GM18505 (cell line): ENCODE data around the gene SYNC.
"Not testable (repeated sequence)": the region's sequence is repeated elsewhere in the genome, so short reads cannot be mapped to it uniquely, and the experiment has no call there.

Experiments
- ATAC-seq: cut with Tn5 transposase; IDR thresholded peaks from one replicate; pipeline ENCODE4 v1.9.1; 2021; ENCODE audit not compliant: unreplicated experiment
- POLR2A ChIP-seq: IDR thresholded peaks from 4 replicates; pipeline ENCODE4 v1.6.1; 2011; ENCODE audit warnings: borderline replicate concordance; ENCODE audit not compliant: insufficient read depth, insufficient read length; ENCODE audit errors: extremely low read depth

SYNC gene

DNA sequence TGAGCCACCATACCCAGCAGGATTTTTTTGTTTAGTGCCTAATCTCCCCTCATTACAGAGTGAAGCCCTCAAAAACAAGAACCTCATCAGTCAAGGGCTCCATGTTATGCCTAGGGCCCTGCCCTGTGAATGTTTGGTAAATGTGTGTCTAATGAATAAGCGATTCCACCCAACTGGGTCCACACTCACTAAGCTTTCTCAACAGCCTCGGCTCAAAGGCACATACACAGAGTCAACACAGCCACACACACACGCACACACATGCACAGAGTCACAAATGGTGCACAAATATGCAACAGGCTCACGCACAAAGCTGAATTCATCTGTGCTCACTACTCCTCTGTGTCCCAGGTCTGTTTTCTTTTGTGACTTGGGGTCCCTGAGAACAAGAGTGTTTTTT is 11.7 kb upstream of the SYNC start:
- no peak for ATAC-seq
- TF ChIP-seq POLR2A: no peak

DNA sequence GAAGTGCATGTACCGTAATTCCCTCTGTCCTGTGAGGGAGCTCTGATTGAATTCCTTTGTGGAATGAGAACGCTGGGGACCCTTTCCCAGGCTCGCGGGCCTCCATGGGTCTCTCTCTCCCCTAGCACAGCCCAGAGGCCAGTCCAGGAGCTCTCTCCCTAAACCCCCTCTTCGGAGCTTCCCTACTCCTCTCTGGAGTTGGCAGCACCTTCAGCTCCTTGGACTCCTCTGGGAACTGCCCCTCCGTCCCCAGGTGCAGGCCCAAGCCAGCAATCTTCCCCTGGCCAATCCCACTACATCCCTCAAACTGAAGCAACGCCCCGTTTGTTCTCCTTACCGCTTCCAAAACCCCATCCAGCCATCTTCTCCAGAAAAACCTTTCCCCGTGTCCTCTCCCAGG is 10.5 kb upstream of the SYNC start:
- no peak for ATAC-seq
- TF ChIP-seq POLR2A: no peak

DNA sequence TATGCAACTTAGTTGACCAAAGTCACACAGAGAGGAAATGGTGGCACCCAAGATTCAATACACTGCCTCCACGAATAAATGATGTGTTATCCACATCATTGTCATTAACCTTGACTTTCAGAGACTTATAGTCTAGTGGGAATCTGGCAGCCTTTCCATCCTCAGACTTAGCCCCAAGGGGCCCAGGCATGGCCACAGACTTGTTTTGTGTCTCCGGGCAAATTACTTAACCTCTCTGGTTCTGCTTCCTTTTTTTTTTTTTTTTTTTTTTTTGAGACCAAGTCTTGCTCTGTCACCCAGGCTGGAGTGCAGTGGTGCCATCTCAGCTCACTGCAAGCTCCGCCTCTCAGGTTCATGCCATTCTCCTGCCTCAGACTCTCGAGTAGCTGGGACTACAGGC is 8.7 kb upstream of the SYNC start:
- ATAC-seq: not testable (repeated sequence)

DNA sequence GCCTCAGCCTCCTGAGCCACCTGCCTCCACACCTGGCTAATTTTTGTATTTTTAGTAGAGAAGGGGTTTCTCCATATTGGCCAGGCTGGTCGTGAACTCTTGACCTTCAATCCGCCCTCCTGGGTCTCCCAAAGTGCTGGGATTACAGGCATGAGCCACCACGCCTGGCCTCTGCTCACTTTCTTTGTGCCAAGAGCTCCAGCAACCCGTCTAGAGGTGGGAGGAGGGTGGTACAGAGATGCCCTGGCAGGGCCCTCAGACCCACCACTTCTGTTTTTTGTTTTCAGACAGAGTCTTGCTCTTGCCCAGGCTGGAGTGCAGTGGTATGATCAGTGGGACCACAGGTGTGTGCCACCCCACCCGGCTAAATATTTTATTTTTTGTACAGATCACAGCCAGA is 6.9 kb upstream of the SYNC start:
- TF ChIP-seq POLR2A: no peak
- ATAC-seq: no peak

DNA sequence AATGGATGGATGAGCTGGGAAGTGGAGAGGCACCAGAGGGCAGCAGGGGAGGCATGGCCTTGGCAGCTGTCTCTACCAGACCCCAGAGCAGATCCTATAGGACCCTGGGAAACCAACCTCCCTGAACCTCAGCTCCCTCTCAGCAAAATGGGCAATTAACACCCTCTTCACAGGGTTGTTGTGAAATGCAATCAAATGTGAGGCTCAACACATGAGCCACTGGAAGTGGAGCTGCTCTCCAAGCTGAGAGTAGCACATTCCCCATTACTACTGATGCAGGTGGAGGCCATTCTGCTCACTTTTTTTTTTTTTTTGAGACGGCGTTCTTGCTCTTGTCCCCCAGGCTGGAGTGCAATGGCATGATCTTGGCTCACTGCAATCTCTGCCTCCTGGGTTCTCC is 6.5 kb upstream of the SYNC start:
- ATAC-seq: no peak
- TF ChIP-seq POLR2A: no peak

DNA sequence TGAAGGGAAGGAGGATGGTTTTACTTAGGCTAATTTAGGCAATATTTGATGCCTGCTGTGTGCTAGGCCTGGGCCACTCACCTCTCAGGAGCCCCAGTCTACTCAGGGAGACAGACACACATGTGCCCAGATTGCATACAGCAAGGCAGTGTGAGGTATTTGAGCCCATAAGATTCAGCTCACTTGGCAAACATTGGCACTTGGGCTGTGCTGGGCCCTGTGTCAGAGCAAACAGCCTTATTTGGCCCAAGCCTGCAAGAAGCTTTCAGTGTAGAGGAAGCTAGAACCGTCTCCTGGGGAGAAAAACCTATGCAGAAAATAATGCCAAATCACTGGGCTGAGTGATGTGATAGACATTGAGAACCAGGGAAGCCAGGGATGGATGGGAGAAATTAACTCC is 3.9 kb upstream of the SYNC start:
- TF ChIP-seq POLR2A: no peak
- no peak for ATAC-seq

DNA sequence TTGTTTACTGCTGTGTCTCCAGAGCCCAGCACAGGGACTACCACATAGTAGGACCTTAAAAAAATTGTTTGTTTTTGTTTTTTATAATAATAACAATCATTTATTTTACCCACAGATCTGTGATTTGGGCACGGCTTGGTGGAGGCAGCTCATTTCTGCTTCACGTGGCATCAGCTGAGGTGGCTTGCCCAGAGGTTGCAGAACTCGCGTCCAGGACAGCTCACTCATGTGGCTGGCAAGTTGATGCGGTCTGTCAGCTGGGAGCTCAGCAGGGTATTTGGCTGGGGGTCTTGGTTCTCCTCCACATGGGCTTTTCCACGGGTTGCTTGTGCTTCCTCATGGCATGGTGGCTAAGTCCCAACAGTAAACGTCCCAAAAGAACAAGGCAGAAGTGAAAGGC is 2.9 kb upstream of the SYNC start:
- no peak for ATAC-seq
- TF ChIP-seq POLR2A: no peak

DNA sequence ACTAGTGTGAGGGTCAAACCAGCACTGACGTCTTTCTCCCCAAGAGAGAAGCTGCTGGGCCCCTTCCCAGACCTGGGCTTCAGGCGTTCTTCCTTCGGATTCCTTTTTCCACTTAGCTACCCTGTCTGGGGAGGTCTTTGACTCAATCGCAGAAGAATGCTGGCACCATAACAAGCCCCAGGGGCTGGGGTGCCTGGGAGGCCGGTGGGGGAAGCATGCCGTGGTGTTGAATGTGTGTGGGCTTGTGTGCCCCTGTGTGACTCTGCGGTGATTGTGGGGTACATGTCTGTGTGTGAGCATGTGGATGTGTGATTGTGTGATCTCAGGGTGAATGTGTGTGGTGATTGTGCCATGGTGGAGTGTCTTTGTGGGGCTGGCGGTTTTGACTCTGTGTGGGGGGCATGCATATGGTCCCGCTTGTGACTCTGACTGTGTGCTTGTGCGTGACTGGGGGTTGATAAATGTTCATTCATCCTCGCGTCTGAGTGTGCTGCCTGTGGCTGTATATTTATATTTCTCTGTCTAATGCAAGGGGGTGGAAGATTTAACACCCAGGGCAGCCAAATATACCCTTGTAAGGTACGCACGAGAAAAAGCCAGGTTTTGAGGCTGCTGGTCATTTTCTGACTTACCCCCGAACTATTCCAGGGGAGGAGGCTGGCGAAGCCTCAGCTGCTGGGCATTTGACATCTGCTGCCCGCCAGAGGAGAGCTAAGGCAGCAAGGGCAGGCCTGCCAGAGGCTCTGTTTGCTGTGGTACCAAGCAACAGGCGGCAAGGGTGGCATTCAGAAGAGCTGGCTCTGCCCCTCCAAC is 1.1 kb upstream of the SYNC start:
- no peak for TF ChIP-seq POLR2A
- no peak for ATAC-seq

DNA sequence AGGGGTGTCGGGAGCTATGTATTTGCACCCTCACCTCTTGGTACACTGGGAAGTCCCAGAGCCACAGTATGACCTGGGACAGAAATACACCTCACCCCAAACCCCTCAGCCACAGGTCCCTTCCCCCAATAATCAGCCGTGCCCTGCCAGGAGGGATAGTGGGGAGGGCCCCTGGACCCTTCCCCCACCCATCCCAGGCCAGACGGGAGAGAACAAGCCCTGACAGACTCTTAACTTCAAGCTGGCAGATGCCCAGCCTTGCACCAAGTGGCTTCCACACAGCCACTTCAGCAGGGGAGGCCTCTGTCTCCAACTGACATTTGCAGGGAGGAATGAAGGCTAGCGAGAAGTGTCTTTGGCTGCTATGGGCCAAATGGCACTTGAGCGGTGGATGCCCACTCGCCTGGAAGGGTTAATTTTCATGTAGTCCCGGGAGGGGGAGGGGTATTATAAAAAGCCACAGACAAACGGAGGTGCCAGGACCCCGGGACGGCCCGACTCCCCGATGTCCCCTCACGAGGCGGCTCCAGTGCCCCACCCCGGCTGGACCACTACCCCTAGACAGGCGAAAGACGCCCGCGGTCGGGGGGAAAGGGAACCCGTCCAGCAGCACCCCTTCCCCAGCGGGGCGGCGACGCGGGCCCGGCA is 495 bp downstream of the SYNC start:
- no peak for ATAC-seq
- no peak for TF ChIP-seq POLR2A

DNA sequence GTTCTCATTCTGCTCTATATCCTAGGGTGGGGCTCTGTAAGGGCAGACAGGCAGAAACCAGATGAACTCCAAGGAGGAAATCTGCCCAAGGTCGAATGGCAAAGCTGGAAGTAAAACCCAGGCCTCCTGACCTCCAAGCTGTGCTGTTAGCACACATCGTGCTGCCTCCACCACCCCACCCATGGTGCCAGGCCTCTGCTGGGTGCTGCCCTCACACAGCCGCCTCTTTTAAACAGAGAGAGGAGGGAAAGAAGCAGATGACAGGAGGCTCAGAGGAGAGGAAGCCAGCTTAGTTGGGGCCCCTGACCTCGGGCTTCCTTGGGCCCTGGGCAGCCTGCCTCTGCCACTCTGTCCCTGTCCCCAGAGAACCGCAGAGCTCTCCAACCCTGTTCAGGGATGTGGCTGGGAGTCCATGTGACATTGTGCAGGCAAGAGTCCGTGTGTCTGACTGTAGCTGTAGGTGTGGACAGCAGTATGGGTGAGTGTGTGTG is 1.1 kb downstream of the SYNC start:
- TF ChIP-seq POLR2A: no peak
- no peak for ATAC-seq

DNA sequence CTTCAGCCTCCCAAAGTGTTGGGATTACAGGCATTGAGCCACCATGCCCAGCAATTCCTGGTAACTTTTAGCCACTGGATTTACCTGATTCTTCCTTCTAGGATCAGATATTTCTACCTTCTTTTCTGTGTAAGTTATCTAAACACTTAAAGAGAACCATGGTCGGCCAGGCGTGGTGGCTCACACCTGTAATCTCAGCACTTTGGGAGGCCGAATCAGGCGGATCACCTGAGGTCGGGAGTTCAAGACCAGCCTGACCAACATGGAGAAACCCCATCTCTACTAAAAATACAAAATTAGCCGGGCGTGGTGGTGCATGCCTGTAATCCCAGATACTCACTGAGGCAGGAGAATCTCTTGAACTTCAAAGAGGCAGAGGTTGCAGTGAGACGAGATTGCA is 5.6 kb downstream of the SYNC start:
- ATAC-seq: not testable (repeated sequence)

DNA sequence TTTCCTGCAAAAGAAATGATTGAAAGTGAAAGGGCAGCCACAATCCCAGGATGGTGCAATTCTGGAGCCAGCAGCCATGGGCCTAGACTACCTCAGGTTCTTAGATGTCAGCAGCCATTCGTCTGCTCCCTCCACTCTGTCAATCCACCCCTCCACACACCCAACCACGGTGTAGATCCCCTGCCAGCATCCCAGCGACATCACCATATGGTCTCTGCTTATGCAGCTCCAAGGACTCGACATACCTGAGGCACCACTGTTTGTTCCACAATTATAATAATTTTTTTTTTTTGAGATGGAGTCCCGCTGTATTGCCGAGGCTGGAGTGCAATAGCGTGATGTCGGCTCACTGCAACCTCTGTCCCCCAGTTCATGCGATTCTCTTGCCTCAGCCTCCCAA is 6.5 kb downstream of the SYNC start:
- no peak for TF ChIP-seq POLR2A
- no peak for ATAC-seq

DNA sequence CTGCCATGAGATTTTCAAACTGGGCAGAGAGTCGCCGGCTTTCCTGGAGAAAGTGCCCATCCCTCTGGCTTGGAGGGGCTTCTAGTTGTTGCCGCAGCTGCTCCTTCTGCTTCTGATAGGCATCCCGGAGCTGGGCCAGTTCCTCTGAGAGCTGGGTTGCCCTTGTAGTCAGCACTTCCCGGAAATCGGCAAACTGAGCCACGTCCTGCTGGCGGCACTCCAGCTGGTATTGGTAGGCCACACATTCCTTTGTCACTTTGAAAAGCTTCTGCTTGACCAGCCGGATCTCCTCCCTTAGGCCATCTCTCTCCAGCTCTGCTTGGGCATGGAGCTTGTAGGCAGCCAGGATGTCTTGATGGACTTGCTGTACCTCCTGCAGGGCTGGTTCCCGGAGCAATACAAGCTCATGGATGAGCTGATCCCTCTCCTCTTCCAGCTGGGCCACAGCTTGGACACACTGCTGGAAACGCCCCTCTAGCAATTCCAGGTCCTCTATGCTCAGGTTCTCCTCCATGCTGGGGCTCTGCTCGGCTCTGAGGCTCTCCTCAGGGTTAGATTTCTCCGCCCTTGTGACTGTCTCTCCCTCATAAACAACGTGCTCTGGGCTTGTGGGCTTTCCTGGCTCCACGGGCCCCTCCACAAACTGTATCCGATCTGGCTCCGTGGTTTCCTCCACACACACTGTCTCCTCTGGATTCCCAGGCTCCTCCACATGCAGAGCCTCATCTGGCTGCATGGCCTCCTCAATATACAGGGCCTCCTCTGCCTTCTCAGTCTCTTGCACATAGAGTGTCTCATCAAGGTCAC is 7.3 kb downstream of the SYNC start:
- TF ChIP-seq POLR2A: no peak
- ATAC-seq: no peak
